Measurements from ENCODE around the gene CAPN6.

The CAPN6 gene

GRCh38 chrX:111284631-111285293 lies 14.5 kb upstream of the CAPN6 start:
- in situ Hi-C loops (cut with MboI; ENCODE audit: low sequenced_read_pairs, unreplicated experiment) = no loop called here
- no peak for DNase-seq (ENCODE audit: low spot score)

DNA sequence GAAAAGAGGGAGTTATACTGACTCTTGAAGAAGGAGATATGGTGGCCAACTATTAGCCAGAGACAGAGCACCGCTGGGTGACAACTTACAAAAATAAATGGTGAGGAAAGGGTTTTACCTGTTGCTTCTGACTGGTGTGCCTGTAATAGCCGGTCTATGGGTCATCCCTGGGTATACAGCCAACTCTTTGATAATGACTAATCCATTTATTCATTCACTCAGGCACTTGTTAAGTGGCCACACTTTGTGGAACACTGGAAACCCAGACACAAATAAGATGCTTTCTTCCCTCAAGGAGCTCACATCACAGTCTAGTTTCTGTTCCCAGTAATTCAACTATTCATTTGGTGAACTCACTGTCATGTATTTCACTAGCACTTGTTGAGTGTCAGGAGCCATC lies 13.2 kb upstream of the CAPN6 start:
- TF ChIP-seq, protein P1, sequence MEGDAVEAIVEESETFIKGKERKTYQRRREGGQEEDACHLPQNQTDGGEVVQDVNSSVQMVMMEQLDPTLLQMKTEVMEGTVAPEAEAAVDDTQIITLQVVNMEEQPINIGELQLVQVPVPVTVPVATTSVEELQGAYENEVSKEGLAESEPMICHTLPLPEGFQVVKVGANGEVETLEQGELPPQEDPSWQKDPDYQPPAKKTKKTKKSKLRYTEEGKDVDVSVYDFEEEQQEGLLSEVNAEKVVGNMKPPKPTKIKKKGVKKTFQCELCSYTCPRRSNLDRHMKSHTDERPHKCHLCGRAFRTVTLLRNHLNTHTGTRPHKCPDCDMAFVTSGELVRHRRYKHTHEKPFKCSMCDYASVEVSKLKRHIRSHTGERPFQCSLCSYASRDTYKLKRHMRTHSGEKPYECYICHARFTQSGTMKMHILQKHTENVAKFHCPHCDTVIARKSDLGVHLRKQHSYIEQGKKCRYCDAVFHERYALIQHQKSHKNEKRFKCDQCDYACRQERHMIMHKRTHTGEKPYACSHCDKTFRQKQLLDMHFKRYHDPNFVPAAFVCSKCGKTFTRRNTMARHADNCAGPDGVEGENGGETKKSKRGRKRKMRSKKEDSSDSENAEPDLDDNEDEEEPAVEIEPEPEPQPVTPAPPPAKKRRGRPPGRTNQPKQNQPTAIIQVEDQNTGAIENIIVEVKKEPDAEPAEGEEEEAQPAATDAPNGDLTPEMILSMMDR (IDR thresholded peaks at IDR 0.05; ENCODE audit: borderline replicate concordance, control extremely low read depth, extremely low read depth, insufficient read depth, missing control alignments) = no peak
- DNase-seq (ENCODE audit: low spot score) = no peak
- in situ Hi-C loops (cut with MboI; ENCODE audit: low sequenced_read_pairs, unreplicated experiment) = no loop called here

More at GRCh38 chrX:111284631-111285293, 14.5 kb upstream of the CAPN6 start:
- TF ChIP-seq, protein P1 (IDR thresholded peaks at IDR 0.05; ENCODE audit: borderline replicate concordance, control extremely low read depth, extremely low read depth, insufficient read depth, missing control alignments) = no peak

- in situ Hi-C loops (cut with MboI; ENCODE audit: low sequenced_read_pairs, unreplicated experiment) = no loop called here
- no peak for DNase-seq (ENCODE audit: low spot score)
- TF ChIP-seq, protein P1 (IDR thresholded peaks at IDR 0.05; ENCODE audit: borderline replicate concordance, control extremely low read depth, extremely low read depth, insufficient read depth, missing control alignments) = no peak
These were observed 12.7 kb upstream of the CAPN6 start for GRCh38 chrX:111282991-111283390.

GRCh38 chrX:111282139-111282538 lies 11.9 kb upstream of the CAPN6 start:
- no peak for DNase-seq (ENCODE audit: low spot score)
- in situ Hi-C loops (cut with MboI; ENCODE audit: low sequenced_read_pairs, unreplicated experiment) = no loop called here
- TF ChIP-seq, protein P1 (IDR thresholded peaks at IDR 0.05; ENCODE audit: borderline replicate concordance, control extremely low read depth, extremely low read depth, insufficient read depth, missing control alignments) = no peak

DNA sequence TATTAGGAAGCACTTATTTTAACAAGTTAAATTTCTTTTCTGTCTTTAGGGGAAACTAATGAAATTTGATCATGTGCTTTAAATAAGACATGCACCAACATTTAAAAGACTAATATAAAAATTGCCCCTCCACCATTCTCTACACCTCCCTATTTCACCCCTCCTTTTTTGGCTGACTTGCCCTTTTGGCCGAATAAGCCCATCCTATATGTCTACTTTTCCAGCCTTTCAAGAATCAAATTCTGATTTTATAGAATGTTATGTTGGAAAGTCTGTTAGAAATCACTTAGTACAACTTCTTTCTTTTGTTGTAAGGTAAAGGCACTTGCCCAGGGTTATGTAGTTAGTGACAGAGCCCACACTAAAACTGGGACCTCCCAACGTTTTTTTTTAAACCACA lies 1.8 kb downstream of the CAPN6 start:
- TF ChIP-seq, protein P1 (IDR thresholded peaks at IDR 0.05; ENCODE audit: borderline replicate concordance, control extremely low read depth, extremely low read depth, insufficient read depth, missing control alignments) = no peak
- in situ Hi-C loops (cut with MboI; ENCODE audit: low sequenced_read_pairs, unreplicated experiment) = no loop called here
- DNase-seq (ENCODE audit: low spot score) = no peak

- DNase-seq (ENCODE audit: low spot score) = no peak
- TF ChIP-seq, protein P1 (IDR thresholded peaks at IDR 0.05; ENCODE audit: borderline replicate concordance, control extremely low read depth, extremely low read depth, insufficient read depth, missing control alignments) = no peak
- in situ Hi-C loops (cut with MboI; ENCODE audit: low sequenced_read_pairs, unreplicated experiment) = no loop called here
These were observed 4.8 kb downstream of the CAPN6 start for GRCh38 chrX:111265486-111265885.

Measured in GM13976 (cell line).